HG03575 (cell line): Measurements from ENCODE around the gene ZNRF3.
"Not testable (repeated sequence)": the region's sequence is repeated elsewhere in the genome, so short reads cannot be mapped to it uniquely, and the experiment has no call there.

Source experiments
- ATAC-seq: cut with Tn5 transposase; IDR thresholded peaks from one replicate; pipeline ENCODE4 v1.9.1; 2021; ENCODE audit not compliant: unreplicated experiment, insufficient number of reproducible peaks, low FRiP score; ENCODE audit errors: extremely low read depth

The ZNRF3 gene

DNA sequence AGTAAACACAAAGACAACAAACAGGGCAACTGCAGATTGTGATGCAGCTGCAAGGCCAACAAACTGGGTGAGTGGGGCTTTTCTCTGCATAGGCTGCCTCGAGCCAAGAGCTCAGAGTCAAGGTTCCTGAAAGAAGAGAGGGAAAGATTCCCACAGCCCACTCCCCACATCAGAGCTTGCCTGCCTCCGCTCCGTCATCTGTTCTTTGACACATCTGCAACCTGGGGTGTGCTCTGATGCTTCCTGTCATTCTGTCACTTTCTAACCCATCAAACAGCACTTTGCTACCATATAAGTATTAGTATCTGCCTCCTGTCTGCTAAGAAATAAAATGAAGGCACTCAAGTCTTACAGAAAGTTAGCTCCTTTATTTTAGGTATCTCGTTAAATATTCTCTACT is 131.4 kb downstream of the ZNRF3 start:
- ATAC-seq = no peak

DNA sequence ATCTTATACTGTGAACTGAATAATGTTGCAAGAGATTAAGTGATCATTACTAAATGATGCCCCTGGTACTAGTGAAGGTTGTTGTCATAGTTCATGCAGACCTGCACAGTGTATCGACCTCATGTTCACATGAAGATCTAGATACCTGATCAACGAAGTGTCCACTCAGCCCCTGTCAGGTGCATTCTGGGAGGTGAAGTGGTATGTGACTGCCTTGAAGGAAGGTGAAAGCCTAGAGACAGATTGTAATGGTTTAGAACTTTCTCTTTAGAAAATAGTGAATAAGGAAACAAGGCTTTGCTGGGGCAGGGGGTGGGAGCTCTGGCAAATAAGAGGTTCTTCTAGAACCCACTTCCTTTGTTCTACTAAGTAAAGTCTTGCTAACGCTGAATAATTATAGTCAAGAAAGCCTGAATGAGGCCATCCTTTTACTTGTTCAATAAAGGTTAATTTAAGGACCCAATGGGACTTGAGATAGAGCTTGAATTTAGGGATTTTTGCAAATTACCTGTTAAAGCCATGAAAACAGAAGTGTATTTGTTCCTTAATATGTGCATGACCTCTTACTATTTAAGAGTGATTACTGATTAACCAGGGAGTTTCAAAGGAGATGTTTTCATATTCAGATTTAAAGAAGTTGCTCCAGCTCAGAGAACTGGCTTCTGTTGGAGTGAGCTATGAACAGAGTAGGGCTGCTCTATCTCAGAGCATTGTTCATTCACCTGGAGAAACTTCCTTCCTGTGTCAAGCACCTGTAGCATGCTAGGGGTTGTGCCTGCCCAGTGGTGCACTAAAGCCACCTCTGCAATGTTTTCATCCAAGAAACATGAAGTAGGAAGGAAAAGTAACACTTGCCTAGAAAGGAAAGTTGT is 132.9 kb downstream of the ZNRF3 start:
- ATAC-seq = no peak

GRCh38 chr22:29018293-29019189 is 135.2 kb downstream of the ZNRF3 start:
- no peak for ATAC-seq

DNA sequence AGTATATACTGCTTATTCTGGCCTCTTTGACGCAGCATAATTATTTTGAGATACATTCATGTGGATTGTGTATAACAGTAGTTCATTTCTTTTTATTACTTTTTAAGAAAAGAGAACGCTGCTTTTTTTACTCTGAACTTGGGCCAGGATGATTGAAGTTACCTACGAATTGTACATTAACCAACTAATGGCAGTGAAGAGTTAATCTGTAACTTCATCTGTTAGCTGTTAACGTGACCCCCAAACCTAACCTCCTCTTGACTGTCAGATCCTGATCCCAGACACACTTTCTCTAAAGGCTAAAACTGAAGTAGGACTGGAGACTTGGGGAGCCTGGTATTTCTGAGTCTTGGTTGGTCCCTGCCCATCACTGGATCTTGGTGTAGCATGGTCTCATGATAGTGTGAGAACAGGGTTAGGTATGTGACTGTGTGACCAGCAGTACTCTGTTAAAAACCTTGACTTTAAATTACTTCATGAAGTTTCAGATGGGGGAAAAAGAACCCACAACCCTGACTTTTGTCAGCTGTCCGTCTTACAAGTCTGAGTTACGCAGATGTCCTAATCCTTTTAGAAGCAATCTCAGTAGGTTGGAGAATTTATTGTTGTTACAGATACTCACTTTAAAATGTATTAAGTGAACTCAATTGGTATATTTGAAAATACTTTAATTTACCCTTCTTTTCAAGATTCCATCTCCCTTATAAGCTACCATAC is 138.9 kb downstream of the ZNRF3 start:
- no peak for ATAC-seq

DNA sequence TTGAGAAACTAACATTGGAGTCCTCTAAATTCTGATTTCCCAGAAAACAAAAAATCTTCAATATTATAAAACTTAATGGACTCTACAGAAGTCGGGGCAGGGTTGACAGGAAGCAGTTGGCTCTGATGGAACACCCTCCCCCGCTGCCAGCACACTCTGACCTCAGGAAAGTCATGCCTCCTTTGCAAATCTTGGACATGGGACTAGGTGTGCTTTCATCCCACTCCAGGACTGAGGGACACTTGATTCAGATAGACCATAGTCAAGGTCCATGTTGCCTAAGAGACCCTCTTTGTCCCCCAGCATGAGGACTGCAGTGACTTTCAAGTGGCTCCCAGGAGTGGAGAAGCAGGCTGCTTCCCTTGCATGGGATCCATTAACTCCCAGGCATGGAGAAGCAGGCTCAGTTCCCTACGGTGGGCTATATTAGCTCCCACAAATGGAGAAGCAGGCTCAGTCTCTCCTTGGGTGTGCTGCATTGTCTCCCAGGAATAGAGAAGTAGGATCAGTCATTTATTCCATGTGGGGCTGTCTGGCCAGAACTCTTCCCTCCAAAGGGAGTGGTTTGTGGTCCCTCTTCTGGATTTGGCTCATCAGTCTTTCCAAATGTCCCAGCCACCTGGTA is 139.9 kb downstream of the ZNRF3 start:
- no peak for ATAC-seq

DNA sequence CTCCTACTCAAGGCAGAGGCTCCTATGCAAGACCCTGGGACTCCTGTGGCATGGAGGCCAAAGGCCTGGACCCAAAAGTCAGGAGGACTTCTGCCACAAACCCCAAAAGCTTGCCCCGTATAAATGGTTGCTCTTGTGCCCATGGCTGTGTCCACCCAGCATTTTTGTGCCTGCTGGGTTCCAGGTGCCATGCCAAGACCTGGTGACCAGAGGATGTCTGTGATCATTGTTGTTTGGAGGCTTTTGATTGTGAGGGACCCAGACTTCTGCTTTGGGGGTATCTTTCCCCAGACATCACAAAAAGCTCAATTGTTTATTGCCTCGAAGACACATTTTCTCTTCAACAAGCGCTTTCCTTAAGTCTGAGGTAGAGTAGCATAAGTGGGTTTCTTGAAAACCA is 143.2 kb downstream of the ZNRF3 start:
- ATAC-seq = no peak

GRCh38 chr22:29028468-29028867 is 145.1 kb downstream of the ZNRF3 start:
- ATAC-seq = no peak

DNA sequence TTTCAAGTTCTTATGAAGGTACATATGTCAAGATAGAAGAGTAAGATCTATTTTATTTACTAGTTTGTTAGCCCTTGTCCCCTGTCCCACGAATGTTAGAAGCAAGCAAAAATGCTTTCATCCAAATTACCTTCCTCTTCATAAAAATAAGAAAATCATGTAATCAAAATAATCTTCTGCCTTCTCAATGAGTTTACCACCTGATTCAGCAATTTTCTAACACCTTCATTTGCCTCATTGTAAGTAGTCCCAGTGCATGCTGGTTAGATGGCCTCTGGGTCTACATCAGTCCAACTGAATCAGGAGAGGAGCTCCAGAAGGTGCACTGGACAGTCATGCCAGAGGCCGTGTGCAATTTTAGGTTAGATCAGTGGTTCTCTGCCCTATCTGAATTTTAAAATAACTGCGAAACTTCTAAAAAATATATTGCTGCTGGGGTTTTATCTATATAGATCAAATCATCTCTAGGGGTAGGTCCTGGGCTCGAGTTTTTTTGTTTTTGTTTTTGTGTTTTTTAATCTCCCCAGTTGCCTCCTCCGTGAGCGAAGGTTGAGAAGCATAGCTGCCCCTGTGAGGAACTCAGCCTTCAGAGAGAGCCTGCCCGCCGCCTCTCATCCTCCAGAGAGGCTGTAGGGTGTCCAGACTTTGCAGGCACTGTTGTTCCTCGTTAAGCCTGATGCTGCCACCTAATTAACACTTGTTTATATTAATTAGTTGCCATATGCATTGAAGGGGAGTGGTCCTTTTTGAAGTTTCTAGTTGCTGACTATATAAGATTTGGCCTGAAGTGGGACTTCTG is 146.0 kb downstream of the ZNRF3 start:
- ATAC-seq = no peak

- no peak for ATAC-seq
Observed at GRCh38 chr22:29030016-29030617, 146.7 kb downstream of the ZNRF3 start.

- no peak for ATAC-seq
Observed at GRCh38 chr22:29030618-29031226, 147.3 kb downstream of the ZNRF3 start.

DNA sequence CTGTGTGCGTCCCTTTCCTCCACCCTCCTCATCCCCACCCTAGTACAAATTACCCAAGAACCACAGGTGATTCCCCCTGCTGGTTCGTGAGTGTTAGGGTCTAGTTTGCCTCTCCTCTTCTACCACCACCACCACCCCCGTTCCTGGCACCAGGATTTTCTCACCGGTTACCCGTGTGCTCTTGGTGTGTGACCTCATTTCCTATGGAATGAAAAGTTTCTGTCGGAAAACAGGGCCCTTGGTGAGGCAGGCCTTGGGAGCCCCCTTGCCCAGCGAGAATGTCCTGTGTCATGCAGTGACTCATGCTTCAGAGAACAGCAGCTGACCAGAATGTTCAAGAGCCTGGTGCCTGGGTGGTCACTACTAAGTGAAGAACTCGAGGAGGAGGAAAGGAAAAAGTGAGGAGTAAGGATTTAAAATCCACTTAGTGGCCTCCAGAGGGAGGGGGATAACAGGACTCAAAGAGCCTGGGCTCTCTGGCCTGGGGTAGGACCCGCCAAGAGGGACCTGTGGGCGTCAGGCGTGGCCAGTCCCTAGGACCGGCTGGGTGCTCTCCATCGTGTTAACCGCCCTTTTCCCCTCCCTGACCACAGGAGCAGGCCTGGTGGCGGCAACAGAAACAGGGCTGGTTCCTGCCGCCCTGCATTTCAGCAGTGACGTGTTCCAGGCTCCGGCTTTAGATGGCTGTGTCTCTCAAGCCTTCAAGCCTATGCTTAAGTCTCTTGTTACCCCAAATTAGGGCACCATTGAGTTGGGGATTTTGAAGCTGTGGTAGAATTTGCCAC is 148.0 kb downstream of the ZNRF3 start:
- no peak for ATAC-seq

DNA sequence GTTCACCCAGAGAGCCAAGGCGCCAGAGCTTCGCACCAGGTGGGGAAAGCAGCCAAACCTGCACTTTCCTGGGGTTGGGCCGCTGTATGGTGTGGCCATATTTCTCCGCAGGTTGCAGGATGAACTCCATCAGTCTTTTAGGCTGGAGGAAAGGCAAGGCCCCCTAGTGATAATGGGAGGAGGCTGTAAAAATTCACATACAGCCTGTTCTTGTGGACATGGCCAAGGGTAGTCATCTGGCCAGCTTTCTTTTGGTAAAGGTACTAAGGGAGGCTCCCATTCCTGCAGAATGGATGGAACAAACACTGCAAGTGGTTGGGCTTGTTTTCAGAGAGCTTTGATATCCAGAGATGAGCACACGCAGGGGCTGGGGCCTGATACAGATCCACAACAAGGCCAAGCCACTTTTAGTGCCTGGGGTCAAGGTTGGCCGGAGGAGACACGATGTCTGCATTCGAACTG is 148.7 kb downstream of the ZNRF3 start:
- ATAC-seq = no peak

GRCh38 chr22:29032584-29032983 is 149.2 kb downstream of the ZNRF3 start:
- no peak for ATAC-seq

- ATAC-seq = no peak
Observed at GRCh38 chr22:29037340-29037932, 154.1 kb downstream of the ZNRF3 start.

DNA sequence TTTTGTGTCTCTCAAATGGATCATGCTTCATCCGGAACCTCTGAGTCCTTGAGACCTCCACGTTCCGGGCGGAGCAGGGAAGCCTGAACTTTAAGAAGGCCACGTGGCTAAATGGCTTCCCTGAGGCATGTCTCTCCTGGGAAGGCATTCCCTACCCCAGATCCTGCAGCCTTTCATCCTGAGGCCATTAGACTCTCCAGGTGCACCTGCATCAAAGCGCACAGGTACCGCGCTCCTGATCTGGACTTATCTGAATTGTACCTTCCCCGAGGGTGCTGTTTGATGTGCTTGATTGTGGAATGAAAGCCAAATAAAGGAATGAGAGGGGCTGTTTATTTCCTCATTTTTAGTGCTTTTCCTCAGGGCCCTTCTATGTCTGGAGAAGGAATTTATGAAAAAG is 155.8 kb downstream of the ZNRF3 start:
- no peak for ATAC-seq

GRCh38 chr22:29039684-29040083 is 156.3 kb downstream of the ZNRF3 start:
- ATAC-seq = not testable (repeated sequence)
